Posterior vena cava (tissue), 2 donors: ENCODE measurements around the gene ATP7A. TPM values are rescaled to one million over a fixed set of nuclear protein-coding genes. Genes with fewer than 3 reads are reported as not detected.
"Not testable (repeated sequence)": the region's sequence is repeated elsewhere in the genome, so short reads cannot be mapped to it uniquely, and the experiment has no call there.

ENCODE experiments used
- DNase-seq: peaks from one replicate; pipeline ENCODE4 v3.0.0-alpha.2; 2020; ENCODE audit warnings: low spot score
- intact Hi-C, 2 donors: fragments of 100-400 bp; cut with DNase I; formaldehyde crosslinking; loops; one replicate each; pipeline versions ENCODE4 v1.14.1 to v1.14.2; 2022 to 2023
- total RNA-seq, 2 donors: library from RNA; stranded (reverse); fragmentation: NEBNext Ultra II Directional; extraction: Animal tissue kit (Norgen Biotek cat#: 25700); gene quantifications; one replicate each; pipeline ENCODE4 v1.2.1, GENCODE V29; 2021
- donor health status: DM: yes; HTN: yes; CAD: no.
- donor health status: DM: yes; HTN: yes; CAD: no.

The ATP7A gene
- total RNA-seq, 2 donors from 2014 or later = 10.8 to 11.9 TPM

DNA sequence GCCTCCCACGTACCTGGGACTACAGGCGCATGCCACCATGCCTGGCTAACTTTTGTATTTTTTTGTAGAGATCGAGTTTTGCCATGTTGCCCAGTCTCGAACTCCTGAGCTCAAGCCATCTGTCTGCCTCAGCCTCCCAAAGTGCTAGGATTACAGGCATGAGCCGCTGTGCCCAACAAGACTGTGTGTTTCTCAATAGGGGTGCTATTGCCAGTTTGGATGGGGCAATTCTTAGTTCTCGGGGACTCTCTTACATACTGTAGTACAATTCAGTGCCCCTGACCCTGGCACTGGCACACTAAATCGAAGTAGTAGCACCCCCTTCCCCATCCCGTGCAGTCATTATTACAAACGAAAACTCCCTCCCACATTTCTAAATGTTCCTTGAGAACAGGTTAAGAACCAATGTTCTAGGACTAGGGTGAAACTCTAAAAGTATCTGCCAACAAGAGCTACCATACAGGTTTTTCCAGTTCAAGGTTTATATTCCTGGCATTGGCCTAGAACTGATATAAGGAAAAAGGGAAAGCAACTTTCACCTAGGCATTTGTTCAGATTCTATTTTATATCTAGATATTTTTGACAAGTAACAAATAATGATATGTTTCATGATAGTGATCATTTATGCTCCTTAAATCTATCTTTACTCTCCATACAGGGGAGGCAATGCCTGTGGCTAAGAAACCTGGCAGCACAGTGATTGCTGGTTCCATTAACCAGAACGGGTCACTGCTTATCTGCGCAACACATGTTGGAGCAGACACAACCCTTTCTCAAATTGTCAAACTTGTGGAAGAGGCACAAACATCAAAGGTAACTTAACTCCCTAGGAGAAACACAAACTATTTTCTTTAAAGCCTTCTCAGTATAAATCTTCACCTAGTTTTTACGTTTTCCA lies 109.3 kb downstream of the ATP7A start:
- DNase-seq = no peak
- intact Hi-C loops = no loop called here

DNA sequence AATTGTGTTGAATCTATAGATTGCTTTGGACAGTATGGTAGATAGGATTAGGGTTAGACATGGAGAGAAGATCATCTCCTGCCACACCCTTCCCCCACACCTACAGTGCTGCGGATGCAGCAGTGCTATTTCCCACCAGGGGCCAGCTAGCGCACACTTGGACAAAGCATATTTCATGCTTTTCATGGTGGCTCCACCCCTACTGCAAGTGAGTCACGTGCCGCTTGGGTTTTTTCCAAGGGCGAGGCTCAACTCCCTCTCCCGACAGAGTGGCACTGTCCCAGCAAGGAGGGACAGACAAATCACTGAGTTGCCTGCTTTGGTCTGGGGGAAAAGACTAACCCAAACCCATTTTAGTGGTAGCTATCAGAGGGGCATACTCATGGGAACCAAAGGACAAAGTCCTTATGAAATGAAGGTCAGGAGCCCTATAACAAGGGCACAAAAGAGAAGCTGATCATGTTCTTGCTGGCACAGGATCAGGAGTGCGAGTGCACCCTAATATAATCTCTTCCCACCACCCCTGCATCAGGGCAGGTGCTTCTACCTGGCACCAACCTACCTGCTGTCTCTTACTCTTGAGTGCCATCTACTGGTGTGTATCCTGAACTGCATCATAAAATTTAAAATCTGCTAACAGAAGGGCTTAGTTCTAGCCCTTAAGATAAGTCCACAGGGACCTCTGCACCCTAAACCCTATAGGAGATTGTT lies 114.0 kb downstream of the ATP7A start:
- intact Hi-C loops = no loop called here
- no peak for DNase-seq

DNA sequence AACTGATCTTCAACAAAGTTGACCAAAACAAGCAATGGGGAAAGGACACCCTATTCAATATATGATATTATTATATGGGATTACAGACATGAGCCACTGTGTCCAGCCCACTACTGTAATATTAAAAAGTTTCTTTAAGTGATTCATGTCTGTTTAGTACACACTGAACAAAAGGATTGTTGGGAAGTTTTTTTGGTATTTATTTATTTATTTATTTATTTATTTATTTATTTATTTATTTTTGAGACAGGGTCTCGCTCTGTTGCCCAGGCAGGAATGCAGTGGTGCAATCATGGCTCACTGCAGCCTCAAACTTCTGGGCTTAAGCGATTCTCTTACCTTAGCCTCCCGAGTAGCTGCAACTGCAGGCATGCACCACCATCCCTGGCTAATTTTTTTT lies 117.3 kb downstream of the ATP7A start:
- DNase-seq = no peak
- intact Hi-C loops = no loop called here

DNA sequence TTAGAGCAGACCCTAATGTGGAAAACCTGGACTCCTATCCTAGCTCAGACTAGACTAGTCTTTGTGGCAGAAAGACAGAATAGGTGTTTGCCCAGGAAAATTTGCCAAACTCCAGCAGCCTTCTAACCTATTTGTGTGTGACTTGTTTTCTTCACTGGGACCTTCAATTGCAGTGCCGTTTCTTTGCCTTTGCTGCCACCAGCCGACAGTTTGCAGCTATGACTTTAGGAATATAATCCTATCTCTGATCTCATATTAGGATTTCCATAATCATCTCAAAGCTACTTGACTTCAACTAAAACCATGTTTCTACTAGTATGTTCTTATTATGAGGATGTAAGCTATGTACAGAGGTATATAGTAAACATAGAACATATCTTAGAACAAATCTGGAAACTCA lies 119.2 kb downstream of the ATP7A start:
- intact Hi-C loops = no loop called here
- DNase-seq = no peak

DNA sequence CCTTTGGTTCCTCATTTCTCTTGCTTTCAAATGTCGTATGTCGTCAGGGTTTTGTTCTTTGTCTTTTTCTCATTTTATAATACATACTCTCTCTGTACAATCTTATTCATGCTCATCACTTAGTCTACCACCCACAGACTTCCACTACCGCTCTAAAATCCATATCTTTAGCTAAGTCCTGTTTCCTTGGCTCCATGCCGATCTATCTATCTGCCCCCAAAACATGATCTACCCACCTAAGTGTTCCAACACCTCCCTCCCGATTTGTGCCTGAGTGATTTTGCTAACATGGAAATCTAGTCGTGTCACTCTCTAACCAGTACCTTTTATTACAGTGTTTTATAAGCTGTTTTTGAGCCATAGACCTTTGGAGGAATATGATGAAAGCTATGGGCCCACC lies 124.6 kb downstream of the ATP7A start:
- no peak for DNase-seq
- intact Hi-C loops = no loop called here

DNA sequence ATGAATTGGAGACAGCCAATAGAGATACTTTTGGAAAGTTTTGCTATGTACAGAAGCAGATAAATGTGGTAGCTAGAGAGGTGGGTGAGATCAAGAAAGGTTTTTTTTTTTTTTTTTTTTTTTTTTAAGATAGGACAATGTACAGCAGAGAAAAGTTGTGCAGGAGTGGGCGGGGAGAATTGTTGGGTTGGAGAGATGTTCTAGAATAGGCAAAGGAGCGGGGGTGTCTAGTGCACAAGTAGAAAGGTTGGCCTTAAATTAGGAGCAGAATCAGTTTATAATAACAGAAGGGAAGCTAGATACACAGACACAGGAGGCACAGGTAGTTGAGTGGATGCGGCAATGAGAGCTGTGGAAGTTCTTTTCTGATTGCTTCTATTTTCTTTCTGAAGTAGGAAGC lies 127.4 kb downstream of the ATP7A start:
- intact Hi-C loops = no loop called here

DNA sequence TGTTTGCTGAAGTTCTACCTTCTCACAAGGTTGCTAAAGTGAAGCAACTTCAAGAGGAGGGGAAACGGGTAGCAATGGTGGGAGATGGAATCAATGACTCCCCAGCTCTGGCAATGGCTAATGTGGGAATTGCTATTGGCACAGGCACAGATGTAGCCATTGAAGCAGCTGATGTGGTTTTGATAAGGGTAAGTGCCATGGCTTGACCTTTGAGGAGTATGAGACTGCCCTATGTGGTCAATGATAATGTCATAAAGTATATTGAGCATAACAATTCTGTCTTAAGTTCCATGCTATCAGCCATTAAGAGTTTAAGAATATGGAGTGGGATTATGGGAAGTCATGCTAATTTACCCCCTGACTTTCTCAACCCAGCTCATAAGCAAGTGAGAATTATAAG lies 132.1 kb downstream of the ATP7A start:
- intact Hi-C loops = no loop called here
- no peak for DNase-seq

More for the DNA sequence above, 127.4 kb downstream of the ATP7A start:
- no peak for DNase-seq

DNA sequence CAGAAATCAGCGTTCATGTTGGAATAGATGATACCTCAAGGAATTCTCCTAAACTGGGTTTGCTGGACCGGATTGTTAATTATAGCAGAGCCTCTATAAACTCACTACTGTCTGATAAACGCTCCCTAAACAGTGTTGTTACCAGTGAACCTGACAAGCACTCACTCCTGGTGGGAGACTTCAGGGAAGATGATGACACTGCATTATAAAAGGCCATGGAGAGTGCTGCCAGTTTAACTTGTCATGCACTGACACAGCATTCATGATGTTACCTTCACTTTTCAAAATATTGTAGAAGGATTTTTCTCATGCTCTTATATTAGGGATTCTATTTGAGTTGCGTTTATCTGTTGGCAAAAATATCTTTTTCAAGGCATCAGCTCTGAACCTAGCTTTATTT lies 135.9 kb downstream of the ATP7A start:
- intact Hi-C loops = no loop called here
- no peak for DNase-seq

DNA sequence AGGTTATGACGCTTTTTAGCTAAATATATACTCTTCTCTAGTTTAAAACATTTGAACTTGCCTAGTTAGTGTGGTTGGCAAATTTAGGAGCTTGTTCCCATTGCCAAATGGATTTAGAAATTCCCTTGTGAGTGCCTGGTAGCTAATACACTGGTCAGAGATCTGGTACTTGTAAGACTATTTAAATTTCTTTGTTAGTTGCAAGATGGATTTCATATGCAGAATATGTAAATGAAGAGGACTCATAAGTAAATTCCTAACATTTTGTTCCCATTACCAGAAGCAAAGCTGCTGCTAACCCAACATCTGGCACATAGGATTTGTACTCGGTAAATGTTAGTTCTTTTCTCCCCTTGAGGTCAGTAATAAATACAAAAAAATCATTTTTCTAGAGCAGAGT lies 137.6 kb downstream of the ATP7A start:
- intact Hi-C loops = no loop called here
- no peak for DNase-seq

DNA sequence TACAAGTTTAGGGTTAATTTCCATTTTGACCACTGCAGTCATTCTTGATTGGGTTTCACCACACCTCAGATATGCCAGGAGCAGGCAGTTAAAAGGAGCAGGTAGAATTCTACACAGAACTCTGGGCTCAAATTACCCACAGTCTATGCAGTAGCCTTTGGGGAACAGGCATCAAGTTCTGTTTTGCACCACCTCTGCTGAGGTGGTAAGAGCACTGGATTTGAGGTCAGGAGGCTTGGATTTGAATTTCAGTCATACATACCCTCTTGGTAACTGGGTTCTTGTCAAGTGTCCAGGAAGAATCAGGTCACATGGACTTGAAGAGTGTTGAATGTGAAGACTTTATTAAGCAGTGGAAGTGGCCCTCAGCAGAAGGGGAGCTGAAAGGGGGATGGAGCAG lies 153.2 kb downstream of the ATP7A start:
- intact Hi-C loops = no loop called here
- DNase-seq = no peak

DNA sequence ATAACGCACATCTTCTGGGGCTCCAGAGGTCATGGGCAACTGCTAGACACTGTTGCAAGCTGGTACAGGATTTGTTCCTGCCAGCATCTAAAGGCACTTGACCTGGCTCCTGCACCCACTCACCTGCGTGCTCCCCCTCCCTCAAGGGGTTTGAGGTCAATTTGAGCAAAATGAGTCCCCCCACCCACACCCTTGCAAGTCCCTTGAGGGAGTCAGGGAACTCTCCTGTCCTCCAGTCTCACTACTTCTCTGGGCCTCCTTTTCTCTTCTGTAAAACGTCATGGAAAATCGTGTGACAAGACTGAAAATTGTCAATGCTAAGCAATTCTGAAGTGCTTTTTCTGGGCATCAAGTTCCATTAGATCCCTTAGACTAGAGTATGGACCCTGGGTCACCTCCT lies 153.7 kb downstream of the ATP7A start:
- no peak for DNase-seq
- intact Hi-C loops = no loop called here

DNA sequence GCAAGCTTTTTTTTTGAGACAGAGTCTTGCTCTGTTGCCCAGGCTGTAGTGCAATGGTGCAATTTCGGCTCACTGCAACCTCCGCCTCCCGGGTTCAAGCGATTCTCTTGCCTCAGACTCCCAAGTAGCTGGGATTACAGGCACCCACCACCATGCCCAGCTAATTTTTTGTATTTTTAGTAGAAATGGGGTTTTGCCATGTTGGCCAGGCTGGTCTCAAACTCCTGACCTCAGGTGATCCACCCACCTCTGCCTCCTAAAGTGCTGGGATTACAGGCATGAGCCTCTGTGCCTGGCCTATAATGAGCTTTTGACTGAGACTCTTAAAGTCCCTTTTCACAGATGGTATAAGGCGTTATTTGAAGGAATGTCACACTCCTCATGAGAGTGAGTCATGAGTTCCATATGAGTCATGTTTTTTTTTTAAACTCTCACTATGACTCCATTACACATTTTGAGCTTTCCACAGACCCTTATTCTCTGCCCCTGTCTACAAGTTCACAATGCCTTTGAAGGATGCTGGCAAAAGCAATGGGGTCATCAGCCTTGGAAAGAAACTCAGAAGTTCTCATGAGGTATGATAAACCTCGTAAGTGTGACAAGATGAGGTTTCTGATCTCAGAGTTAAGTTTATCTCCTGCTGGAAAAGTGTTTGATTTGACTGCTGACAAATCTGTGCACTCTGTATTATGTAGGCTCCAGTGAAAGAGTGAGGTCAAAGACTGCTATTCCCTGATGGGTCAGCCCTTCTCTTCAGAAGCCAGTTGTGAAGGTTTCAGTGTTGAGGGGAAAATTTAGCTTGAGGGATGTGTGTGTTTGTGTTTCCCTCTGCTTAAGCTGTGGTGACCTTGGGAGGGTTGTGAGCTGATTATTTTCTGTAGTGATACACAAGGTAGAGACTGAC lies 154.5 kb downstream of the ATP7A start:
- DNase-seq, intact Hi-C loops: not testable (repeated sequence)

DNA sequence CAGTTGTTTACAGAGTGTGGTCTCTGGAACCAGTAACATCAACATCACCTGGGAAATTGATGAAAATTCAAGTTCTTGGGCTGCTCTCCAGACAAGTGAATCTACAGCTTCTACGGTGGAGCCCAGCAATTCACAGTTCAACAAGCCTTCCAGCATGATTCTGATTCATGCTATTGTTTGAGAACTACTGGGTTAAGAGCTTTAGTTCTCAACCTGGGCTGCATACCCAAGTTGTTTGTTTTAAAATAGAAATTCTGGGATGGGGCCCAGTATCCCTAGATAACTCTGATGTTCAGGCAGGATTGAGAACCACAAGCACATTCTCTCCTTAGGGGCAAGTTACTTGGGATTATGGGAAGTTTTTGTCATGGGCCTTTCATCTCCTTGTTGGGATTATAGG lies 155.6 kb downstream of the ATP7A start:
- intact Hi-C loops = no loop called here
- no peak for DNase-seq

DNA sequence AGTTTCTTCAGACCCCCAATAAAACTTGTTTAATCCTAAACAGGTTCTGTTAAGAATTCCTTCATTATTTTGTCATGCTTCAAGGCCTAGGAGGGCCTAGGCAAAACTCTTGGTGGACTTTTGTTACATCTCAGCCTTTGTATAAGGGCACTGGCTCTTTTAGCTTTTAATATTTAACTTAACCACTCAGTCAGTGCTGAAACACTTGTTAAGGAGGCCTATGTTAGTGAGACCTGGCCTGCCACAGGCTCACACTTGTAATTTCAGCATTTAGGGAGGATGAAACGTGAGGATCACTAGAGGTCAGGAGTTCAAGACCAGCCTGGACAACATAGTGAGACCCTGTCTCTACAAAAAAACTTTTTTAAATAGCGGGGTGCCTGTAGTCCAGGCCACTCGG lies 160.8 kb downstream of the ATP7A start:
- DNase-seq = no peak
- intact Hi-C loops = no loop called here

DNA sequence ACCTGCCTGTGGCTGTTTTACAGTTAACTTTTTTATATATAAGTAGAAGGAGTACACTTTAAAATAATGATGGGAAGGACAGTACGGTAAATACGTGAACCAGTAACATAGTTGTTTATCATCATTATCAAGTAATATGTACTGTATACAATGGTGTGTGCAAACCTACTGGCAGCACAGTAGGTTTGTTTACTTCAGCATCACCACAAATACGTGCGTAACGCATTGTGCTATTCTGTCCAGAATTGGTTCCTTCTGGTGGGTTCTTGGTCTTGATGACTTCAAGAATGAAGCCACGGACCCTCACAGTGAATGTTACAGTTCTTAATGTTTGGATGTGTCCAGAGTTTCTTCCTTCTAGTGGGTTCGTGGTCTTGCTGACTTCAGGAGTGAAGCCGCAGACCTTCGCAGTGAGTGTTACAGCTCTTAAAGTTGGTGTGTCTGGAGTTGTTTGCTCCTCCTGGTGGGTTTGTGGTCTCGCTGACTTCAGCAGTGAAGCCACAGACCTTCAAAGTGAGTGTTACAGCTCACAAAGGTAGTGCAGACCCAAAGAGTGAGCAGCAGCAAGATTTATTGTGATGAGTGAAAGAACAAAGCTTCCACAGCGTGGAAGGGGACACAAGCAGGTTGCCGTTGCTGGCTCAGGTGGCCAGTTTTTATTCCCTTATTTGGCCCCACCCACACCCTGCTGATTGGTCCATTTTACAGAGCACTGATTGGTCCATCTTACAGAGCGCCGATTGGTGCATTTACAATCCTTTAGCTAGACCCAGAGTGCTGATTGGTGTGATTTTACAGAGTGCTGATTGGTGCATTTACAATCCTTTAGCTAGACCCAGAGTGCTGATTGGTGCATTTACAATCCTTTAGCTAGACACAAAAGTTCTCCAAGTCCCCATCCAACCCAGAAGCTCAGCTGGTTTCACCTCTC lies 162.9 kb downstream of the ATP7A start:
- intact Hi-C loops, DNase-seq: not testable (repeated sequence)

DNA sequence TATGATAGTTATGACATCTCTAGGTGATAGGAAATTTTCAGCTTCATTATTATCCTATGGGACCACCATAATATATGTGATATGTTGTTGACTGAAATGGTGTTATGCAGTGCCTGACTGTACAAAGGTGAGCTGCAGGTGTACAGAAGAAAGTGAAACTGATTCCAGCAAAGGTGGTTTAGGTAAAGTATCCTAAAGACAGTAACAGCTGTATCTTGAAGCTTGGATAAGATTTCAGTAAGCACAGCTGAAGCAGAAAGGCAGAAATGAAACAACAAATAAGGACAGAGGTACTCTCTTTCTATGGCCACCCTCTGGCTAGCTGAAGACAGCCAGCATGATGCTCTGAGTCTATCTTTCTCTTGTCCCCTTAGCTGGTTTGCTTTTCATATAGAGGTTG lies 163.6 kb downstream of the ATP7A start:
- intact Hi-C loops = no loop called here
- no peak for DNase-seq

DNA sequence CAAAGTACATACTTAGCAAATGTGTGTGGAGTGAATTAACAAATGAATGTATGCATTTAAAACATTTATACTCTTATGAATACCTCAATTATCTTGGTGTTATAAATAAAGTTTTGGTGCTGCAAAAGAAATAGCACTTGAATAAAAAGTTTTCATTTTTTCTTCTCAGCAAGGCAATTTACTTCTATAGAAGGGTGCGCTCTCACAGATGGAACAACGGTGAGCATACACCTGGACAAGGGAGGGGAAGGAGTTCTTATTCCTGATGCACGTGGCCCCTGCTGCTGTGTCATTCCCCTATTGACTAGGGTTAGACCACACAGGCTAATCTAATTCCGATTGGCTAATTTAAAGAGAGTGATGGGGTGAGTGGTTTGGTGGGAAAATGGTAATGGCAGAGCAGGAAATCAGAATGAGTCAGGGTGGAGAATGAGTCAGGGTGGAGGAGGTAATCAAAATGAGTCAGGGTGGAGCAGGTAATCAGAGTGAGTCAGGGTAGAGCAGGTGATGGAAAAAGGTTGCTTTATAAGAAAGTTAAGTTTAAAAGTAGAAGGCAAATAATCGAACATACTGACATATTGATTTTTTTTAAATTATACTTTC lies 165.4 kb downstream of the ATP7A start:
- no peak for DNase-seq
- intact Hi-C loops = no loop called here

DNA sequence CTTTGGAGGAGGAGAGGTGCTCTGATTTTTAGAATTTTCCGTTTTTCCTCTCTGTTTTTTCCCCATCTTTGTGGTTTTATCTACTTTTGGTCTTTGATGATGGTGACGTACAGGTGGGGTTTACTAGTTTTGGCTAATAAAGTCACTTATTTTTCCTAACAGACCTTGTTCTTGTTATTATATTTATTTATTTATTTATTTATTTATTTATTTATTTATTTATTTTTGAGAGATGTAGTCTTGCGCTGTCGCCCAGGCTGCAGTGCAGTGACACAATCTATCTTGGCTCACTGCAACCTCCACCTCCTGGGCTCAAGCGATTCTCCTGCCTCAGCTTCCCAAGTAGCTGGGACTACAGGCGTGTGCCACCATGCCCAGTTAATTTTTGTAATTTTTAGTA lies 170.9 kb downstream of the ATP7A start:
- DNase-seq, intact Hi-C loops: not testable (repeated sequence)
